Right kidney (tissue), 9 donors: ENCODE measurements around the gene HERC5.
"Not testable (repeated sequence)": the region's sequence is repeated elsewhere in the genome, so short reads cannot be mapped to it uniquely, and the experiment has no call there.

Experiments used
- DNase-seq: peaks from one replicate; pipeline ENCODE4 v3.0.0-alpha.2; 2016
- long read RNA-seq, 8 donors: transcript quantifications; one replicate each; lab custom pipeline, GENCODE V29; 2026

HERC5 gene
- long read RNA-seq, donor 1, partial matches to known transcripts: 0 of 1 reads
- long read RNA-seq, donor 1, other reads (novel, unspliced or antisense): 0 of 1 reads
- long read RNA-seq, donor 2, partial matches to known transcripts: 0 of 1 reads
- long read RNA-seq, donor 2, other reads (novel, unspliced or antisense): 0 of 1 reads
- long read RNA-seq, donor 3: 0 reads
- long read RNA-seq, donor 4: 0 reads
- long read RNA-seq, donor 5, partial matches to known transcripts: 0 of 1 reads
- long read RNA-seq, donor 5, other reads (novel, unspliced or antisense): 0 of 1 reads
- long read RNA-seq, donor 6: 0 reads
- long read RNA-seq, donor 7, partial matches to known transcripts: 0 of 1 reads
- long read RNA-seq, donor 7, other reads (novel, unspliced or antisense): 0 of 1 reads
- long read RNA-seq, donor 8, partial matches to known transcripts: 0 of 1 reads
- long read RNA-seq, donor 8, other reads (novel, unspliced or antisense): 0 of 1 reads

DNA sequence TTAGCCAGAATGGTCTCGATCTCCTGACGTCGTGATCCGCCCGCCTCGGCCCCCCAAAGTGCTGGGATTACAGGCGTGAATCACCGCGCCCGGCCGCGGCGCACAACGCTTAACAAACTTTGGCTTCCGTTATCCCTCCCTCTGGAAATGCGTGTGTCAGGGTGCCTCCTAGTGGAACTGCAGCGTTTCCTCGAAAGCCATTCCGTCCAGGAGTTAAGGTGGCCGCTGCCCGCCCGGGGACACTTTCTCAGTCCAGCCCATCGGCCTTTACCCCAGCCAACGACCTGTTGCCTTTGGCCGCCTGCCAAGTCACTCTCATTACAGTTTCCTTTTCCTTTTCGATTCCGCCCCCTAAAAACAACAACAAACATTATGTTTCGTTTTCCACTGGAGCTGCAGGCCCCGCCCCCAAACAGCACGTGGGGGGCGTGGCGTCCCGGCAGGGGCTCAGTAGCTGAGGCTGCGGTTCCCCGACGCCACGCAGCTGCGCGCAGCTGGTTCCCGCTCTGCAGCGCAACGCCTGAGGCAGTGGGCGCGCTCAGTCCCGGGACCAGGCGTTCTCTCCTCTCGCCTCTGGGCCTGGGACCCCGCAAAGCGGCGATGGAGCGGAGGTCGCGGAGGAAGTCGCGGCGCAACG is at the start of gene HERC5:
Gene HERC5 (plus strand): TSS at position 450 of the 637 bp plus-strand sequence. CDS start 151 bp downstream, at position 601.
- DNase-seq: peak; percentile 97

DNA sequence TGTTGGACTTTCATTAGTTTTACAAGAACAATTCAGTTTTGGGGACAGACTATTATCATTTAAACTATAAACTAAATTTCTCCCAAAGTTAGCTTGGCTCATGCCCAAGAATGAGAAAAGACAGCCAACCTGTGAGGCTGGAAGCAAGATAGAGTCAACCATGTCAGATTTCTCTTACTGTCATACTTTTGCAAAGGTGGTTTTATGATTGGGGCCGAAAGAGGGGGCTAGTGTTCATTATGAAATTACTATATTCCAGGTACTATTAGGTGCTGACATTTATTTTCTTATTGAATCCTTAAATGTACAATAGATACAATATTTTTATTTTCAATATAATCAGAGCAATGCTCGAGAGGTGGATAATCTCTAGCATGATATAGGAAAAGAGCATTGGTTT is 47.7 kb upstream of the HERC5 start:
- no peak for DNase-seq

DNA sequence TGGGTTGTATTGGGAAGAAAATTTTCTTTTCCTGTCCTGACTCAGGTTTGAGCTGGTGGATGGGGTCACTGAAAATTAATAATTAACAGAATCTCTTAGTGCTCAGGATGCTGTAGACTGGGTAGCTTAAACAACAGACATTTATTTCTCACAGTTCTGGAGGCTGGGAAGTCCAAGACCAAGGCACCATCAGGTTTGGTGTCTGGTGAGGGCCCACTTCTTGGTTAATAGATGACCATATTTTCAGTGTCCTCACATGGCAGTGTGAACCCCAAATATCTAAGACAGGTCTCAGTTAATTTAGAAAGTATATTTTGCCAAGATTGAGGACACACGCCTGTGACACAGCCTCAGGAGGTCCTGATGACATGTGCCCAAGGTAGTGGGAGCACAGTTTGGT is 47.1 kb upstream of the HERC5 start:
- DNase-seq: no peak

DNA sequence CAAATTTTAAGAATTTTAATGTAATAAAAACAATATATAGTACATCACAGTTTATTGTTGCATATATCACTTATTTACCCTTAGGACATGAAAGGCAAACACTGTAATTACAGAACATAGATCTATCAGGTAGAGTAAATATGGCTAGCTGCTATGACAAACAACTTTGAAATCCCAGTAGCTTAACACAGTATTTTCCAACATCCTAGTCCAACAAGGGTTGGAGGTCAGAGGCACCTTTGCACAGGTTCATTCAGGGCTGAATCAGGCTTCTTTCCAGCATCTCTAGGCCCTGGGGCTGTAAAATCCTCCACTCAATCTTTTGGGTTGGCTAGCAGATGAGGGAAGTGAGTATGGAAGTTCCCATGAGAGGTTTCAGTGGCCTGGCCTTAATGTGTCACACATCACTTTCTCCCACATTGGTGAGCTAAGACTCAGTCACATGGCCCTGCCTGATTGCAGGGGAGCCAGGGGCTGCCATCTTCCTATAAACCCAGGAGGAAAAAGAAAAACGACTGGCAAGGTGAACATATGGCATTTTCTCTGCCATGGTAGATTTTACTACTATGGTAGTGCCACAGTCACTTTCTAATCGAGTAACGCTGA is 45.3 kb upstream of the HERC5 start:
- no peak for DNase-seq

DNA sequence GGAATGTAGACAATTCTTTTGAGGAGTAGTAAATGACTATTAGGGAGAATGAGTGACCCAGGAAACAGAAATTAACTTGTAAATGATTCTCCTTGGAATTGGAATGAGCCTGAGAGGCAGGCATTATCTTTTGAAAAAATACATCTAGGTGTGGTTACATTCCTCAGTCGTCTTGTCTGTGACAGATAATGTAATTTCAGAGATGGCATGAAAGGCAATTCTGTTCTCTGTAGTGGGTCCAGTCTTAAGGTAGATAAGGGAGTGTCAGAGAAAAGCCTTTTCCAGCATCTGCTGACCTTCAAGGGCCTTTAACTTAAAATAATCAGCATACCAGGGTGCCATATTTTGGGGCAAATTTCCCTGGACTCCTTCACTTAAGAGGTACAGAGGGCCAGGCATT is 43.1 kb upstream of the HERC5 start:
- DNase-seq: no peak

DNA sequence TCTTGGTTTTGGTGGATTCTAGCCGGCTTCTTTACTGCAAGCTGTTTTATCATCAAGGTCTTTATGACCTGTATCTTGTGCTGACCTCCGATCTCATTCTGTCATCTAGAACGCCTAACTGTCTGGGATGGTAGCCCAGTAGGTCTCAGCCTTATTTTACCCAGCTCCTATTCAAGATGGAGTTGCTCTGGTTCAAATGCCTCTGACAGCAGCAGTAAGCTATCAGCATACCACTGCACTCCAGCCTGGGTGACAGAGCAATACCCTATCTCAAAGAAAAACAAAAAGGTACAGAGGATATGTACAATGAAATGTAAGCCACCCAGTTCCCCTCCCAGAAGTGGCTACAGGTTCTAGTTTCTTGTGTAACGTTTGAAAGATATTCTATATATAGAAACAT is 42.2 kb upstream of the HERC5 start:
- no peak for DNase-seq

DNA sequence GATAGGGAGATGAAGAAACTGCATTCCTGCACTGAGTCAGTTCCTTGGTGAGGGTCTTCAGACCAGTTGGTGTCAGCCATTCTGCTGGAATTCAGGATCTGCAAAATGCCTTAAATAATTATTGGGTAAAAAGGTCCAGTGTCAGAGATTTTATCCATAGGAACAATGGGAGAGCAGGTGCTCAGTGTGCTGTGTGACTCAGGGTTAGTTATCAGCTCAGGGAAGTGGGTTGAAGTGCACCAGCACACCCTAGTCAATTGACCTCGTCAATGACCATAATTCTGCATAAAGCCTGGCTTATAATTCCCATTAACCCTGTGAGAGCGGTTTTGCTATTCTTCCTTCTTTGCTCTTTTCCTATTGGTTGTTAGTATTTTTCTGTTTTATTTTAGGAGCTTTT is 40.9 kb upstream of the HERC5 start:
- DNase-seq: no peak

DNA sequence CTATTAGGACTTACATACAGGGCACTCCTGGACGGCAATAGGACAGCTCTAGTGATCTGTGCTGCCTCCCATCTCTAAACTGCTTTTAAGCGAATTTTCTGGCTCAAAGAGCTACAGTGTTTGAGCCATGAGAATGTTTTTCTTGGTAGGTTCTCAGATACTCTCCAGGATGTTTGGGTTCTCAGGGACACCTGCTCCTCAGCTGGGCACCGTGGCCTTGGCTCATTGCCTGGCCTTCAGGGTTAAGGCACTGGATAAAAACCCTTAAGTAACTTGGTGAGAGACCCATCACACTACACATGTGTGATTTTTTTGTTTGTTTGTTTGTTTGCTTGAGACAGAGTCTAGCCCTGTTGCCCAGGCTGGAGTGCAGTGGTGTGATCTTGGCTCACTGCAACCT is 38.5 kb upstream of the HERC5 start:
- DNase-seq: no peak

DNA sequence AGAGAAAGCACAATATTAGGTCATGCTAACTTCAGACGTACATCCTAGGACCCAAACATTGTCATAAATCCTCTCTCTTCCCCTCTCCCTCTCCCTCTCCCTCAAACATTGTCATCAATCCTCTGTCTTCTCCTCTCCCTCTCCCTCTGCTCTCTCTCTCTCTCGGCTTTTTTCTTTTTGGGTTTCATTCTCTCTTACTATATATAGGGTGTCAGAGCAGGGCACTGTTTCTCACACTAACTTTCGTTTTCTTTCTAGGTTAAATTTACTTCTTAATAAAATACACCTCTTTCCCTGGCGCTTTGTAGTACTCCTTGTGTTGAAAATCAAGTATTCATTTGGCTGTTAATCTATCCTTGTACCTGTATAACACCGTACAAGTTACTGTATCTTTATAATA is 37.0 kb upstream of the HERC5 start:
- DNase-seq: no peak

DNA sequence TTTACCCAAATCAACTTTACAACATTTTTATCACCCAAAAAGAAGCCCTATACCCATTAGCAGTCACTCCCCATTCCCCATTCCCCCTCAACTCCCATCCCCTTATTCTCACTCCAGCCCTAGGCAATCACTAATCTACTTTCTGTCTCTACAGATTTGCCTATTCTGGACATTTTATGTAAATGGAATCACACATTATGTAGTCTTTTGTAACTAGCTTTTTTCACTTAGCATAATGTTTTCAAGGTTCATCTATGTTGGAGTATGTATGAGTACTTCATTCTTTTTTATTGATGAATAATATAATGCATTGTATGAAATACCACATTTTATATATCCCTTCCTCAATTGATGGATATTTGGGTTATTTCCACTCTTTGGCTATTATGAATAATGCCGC is 36.1 kb upstream of the HERC5 start:
- no peak for DNase-seq

DNA sequence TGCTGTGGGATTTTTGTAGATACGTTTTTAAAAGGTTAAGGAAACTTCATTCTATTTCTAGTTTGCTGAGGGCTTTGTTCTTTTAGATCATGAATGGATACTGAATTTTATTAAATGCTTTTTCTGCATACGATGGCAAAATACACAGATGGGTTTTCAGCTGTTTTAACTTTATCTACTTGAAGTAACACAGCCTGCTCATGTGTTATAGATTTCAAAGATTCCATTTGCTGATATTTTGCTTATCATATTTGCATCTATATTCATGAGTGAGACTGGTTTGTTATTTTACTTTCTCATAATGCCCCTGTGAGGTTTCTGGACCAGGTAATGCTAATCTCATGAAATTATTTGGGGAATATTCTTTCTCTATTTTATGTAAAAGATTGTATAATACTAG is 34.5 kb upstream of the HERC5 start:
- DNase-seq: no peak

DNA sequence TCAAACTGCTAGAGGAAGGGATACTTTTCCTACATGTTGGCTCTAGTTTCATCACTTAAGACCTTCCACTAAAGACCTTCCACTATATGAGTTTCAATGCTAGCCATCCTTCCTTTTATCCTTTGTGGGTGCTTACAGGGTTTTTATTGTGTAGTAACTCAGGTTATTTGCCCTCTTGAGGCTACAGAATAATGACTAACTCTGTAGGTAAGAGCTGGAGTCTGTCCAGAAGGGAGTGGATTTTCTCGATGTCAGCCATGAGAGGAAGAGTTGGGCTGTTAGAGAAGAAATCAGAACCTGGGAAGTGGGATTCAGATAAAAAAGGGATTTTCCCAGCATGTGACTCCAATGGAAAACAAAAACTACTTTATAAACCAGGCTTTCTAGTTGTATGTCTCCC is 27.5 kb upstream of the HERC5 start:
- no peak for DNase-seq

DNA sequence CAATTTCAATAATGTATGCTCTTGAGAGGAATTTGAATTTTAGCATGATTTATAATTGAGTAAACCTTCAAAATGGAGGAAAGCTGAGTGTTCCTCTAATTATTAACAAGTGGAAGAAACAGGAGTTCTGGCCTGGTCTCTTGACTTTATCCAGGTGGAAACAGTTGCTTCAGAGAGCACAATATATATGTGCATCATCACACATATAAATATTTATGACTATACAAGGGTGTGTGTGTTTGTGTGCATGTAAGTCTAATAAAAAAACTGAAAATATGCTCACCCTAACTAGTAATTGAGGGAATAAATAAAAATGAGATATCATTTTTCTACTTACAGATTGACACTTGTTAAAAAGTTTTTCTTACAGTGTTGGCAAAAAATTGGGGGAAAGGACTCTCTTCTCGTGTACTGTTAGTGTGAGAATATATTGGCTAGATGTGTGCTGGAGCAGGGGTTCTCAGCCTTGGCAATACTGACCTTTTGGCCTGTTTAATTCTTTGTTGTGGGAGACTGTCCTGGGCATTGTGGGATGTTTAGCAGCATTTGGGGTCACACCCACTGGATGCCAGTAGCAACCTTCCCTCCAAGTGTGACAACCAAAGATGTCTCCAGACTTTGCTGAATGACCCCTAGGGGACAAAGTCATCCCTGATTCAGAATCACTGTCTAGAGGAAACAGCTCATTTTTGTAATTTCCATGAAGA is 20.8 kb upstream of the HERC5 start:
- DNase-seq: no peak

DNA sequence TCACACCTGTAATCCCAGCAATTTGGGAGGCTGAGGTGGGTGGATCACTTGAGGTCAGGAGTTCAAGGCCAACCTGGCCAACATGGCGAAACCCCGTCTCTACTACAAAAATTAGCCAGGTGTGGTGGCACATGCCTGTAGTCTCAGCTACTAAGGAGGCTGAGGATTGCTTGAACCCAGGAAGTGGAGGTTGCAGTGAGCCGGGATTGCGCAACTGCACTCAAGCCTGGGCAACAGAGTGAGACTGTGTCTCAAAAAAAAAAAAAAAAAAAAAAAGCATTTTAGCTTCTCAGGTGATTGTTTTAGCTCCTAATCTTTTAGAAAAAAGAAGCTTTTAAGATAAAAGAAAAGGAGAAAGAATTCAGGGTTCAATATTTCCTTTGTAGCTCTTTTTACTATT is 19.0 kb upstream of the HERC5 start:
- DNase-seq: not testable (repeated sequence)

DNA sequence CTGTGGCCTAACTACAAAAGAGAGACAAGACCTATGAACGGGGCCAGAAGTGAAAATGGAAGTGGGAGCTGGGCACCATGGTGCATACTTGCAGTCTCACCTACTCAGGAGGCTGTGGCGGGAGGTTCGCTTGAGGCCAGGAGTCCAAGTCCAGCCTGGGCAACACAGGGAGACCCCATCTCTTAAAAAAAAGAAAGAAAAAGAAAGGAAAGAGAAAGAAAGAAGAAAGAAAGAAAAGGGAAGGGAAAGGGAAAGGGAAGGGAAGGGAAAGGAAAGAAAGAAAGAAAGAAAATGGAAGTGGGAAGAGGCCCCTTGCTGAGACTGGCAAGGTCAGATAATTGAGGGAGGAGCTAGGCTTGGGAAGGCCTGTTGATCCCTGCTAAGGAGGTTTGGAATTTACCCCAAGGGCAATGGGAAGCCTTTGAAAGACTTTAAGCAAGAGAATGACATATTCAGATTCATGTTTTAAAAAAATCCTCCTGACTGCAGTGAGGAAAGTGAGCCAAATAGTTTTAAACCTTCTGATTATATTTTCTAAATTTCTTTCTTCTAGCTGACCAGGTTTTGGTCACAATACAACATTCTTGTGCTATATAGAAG is 17.7 kb upstream of the HERC5 start:
- no peak for DNase-seq

DNA sequence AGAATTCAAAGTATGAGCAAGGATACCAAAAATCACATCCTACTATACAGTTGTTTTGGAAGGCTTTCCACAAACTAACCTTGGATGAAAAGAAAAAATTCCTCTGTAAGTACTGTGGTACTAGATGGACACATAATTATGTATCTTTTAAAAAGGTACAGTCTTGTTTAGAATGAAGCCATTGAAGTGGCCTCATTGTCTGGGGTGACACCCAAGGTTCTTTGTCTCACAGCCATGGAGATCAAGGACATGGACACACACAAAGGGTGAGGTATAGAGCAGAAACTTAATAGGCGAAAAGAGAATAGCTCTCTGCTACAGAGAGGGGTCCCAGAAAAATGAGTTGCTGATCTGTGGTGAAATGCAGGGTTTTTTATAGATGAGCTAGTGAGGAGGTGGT is 16.8 kb upstream of the HERC5 start:
- DNase-seq: no peak

DNA sequence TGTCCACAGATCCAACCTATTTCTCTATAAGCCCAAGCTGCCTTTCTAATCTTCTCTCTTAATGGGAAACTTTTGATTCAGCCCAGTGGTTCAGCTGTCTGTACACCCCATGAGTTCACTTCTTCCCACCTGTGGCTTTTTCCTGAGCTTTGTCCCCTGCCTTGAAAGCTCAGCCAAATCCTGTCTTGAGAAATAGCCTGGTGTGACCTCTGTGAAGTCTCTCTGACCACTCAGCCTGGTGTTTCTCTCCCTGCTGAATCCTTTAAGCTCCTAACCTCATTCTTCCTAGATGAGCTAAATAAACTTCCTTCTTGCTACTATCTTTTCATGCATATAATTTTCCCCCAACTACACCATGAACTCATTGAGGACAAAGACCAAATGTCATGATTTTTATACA is 15.2 kb upstream of the HERC5 start:
- no peak for DNase-seq

DNA sequence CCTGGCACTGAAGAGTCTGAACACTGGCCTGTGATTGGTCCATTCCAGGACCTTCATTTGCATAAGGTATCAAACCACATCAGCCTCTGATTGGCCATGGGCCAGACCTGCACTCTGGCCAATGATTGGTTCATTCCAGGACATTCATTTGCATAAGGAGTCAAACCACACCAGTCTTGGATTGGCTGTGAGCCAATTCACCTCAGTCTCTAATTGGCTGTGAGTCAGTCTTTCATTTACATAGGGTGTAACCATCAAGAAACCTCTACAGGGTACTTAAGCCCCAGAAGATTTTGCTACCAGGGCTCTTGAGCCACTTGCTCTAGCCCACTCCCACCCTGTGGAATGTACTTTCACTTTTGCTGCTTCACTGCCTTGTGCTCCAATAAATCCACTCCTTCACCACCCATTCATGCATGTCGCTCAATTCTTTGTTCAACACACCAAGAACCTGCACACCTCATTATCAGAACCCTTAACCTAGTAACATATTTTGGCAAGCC is 14.2 kb upstream of the HERC5 start:
- DNase-seq: no peak

DNA sequence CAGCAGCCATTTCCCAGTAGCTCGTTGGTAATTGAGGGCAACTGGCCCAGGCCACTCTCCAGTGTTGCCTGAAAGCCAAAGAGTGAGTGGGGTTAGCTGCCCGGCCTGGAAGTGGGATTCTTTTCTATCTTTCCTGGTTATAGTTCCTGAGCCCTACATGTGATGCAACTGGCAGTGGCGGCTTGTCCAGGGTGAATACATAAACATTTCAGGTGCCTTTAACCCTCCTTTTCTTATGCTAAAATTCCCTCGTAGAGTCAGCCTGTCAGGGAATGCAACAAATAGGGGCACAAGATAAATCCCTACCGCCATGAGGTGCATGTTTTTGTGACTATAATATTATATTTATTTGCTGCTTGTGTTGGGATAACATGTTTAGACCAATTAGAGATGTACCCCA is 13.4 kb upstream of the HERC5 start:
- DNase-seq: no peak

DNA sequence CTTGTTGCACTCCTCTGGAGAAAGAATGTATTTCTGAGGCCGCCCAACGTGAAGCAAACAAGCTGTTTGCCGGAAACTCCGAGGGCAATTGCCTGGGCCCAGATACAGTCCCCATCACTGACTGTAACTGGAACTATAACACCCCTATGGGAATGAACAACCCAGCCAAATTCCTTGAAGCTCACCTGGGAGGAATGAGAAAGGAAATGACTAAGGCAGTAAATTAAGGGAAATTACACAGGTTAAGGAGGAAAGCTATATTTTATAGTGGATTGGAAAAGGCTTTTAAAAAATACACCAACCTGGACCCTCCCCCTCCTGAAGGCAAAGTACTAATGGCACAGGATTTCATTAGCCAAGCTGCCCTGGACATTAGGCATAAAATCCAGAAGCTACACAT is 11.7 kb upstream of the HERC5 start:
- DNase-seq: no peak

DNA sequence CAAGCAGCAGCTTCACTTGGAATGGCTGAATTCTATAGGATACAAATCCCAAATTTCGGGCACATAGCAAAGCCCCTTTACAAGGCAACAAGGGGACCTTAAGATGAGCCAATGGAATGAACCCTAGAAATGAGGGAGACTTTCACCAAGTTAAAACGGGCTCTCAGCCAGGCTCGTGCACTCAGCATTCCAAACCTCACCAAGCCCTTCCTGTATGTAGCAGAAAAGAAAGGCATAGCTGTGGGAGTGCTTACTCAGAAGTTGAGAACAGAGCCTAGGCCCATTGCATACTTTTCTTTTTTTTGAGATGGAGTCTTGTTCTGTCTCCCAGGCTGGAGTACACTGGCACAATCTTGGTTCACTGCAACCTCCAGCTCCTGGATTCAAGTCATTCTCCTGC is 10.8 kb upstream of the HERC5 start:
- DNase-seq: no peak

DNA sequence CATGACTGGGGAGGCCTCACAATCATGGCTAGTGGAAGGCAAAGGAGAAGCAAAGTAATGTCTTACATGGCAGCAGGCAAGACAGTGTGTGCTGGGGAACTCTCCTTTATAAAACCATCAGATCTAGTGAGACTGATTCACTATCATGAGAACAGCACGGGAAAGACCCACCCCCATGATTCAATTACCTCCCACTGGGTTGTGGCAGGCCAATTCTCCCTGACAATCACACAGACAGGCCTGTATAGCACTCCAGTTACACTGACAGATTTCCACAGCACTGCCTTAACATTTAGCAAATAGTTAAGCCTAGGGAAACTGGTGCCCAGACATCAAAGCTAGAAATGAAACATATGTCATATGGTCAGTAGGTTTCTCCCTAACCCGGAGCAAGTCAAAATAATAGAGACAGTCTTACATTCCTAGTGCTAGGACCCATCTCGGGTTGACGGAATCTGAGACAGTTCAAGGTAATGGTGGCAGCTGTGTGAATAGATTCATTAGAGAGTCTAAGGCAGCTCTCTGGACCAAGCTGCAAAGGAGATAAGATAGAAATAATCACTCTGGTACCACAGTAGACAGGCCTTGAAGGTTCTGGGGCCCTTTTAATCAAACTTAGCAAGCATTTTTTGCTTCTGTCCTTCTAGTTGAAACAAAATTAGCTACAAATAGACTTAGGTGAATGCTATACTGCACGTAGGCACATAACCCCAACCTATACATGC is 9.4 kb upstream of the HERC5 start:
- no peak for DNase-seq
